GM12891 (cell line): ENCODE results near the gene ETAA1.

Experiments
- DNase-seq: peaks from one replicate; pipeline ENCODE4 v3.0.0; 2011; ENCODE audit warnings: low spot score; ENCODE audit not compliant: insufficient read length
- FAIRE-seq: peaks from 2 replicates; lab custom pipeline; 2011; peaks lifted over from hg19 to GRCh38; lab: Jason Lieb, UNC
- PAX5 ChIP-seq: IDR thresholded peaks from 2 replicates; pipeline ENCODE4 v1.6.1; 2011; ENCODE audit warnings: low read length, moderate library complexity, mild to moderate bottlenecking; ENCODE audit not compliant: insufficient read depth, severe bottlenecking
- POLR2A ChIP-seq: IDR thresholded peaks from 2 replicates; pipeline ENCODE4 v1.6.1; 2011; ENCODE audit warnings: low read depth, low read length, control low read depth
- POLR2AphosphoS5 ChIP-seq: IDR thresholded peaks from 2 replicates; pipeline ENCODE4 v1.6.1; 2011; ENCODE audit warnings: low read depth, low read length, control low read depth
- POU2F2 ChIP-seq: IDR thresholded peaks from 2 replicates; pipeline ENCODE4 v1.6.1; 2011; ENCODE audit warnings: low read depth, mild to moderate bottlenecking, control low read depth, low read length, moderate library complexity
- SPI1 ChIP-seq: IDR thresholded peaks from 2 replicates; pipeline ENCODE4 v1.6.1; 2011; ENCODE audit warnings: low read depth, low read length, control low read depth
- TAF1 ChIP-seq: IDR thresholded peaks from 2 replicates; pipeline ENCODE4 v1.6.1; 2011; ENCODE audit warnings: low read depth, low read length, control low read depth

ETAA1 gene

DNA sequence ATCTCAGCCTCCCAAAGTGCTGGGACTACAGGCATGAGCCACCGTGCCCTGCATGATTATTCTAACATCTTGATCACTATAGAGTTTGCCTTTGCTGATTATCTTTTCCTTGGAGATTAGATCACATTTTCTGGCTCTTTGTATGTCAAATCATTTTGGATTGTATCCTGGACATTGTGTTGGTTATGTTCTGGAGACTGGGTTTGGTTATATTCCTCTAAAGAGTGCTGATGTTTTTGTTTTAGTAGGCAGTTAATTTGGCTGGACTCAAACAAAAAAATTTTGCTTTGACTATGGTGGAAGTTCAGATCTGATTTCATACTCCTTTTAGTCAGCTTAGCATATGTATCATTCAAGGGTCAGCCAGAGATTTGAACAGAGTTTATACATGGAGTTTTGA is 26.4 kb downstream of the ETAA1 start:
- no peak for DNase-seq
- TF ChIP-seq PAX5 (no peak), POU2F2 (no peak), POLR2A (no peak), SPI1 (no peak), TAF1 (no peak), POLR2AphosphoS5 (no peak)
- FAIRE-seq = no peak

DNA sequence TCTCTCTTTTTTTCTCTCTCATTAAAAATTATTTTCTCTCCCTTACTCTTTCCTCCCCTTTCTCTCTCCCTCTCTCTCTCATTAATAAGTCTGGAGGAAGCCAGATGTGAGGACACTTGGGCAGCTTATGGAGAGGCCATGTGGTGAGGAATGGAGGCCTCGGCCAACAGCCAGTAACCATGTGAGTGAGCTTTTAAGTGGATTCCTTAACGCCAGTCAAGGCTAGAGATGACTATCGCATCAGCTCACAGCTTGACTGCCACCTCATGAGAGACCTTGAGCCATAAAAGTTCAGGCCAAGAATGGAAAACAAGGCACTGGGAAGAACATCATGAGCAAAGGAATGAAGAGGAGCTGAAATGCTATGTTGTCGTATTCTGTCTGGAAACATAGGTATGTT is 39.1 kb downstream of the ETAA1 start:
- no peak for FAIRE-seq
- no peak for DNase-seq
- no peak for TF ChIP-seq PAX5
- no peak for TF ChIP-seq SPI1
- TF ChIP-seq POLR2AphosphoS5 = no peak
- no peak for TF ChIP-seq POU2F2
- no peak for TF ChIP-seq TAF1
- TF ChIP-seq POLR2A = no peak

DNA sequence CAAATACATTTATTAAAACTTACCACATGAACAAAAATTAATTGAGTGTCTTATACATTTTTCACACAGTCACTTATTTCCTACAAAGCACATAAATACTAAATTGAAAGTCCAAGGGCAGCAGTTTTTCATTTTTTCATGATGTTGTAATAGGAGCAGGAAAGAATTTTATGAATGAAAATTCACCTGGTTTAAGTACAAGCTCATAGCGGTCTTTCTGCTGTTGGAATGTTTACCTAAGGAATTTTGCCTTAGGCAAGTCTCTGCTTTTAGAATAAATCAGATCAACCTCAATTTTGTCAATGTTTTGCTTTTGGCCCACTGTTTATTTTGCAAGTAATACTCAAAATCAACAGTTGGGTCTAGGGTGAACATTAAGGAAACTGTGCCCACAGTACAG is 40.0 kb downstream of the ETAA1 start:
- no peak for TF ChIP-seq SPI1
- TF ChIP-seq POU2F2 = no peak
- no peak for TF ChIP-seq POLR2A
- TF ChIP-seq PAX5 = no peak
- no peak for TF ChIP-seq POLR2AphosphoS5
- TF ChIP-seq TAF1 = no peak
- no peak for DNase-seq
- no peak for FAIRE-seq

DNA sequence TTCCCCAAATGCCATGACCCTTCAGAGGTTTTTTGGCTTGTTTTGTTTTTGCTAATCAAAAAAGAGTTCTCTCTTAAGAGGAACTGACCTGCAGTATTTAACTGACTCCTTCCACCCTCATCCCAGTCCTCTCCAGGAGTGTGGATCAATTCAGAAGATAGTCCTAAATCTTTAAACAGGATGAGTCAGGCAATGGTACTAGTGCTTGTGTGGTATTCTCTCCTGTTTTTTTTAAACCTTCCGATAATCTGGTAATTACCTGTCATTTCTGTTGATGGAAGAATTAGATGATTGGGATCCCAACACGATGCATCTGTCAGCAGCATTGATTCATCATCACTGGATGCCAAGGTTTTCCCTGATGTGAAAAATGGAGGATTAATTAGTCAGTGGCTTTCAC is 41.2 kb downstream of the ETAA1 start:
- no peak for TF ChIP-seq PAX5
- TF ChIP-seq TAF1 = no peak
- DNase-seq = no peak
- no peak for FAIRE-seq

DNA sequence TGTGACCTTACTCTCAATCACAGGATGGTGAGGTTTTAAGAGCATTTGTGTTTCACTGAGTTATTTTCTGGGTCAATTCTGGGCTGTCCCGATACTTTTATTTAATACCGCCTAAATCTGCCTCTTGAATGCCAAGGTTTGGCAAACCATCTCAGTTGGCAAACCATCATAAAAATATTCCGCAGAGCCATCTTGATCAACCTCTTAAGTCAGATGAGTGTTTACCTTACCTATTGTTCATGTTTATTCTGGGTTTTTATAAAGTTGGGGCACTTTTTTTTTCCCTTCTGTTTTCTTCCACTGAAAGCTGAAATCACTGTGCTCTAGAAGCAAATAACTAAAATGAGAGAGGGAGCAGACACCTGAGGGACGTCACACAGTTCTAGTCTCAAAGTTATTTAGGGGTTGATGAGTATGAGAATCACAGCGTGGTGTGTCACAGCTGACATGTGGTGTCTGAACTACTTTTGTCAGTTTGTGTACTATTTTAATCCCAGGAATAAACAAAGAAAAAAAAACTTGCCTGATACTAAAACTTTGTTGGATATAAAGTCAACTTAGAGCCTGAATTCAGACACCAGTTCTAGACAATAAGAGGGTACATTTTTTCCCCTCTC is 48.6 kb downstream of the ETAA1 start:
- no peak for DNase-seq
- no peak for TF ChIP-seq POLR2AphosphoS5
- no peak for TF ChIP-seq TAF1
- no peak for TF ChIP-seq PAX5
- no peak for TF ChIP-seq POU2F2
- TF ChIP-seq POLR2A = no peak
- no peak for TF ChIP-seq SPI1
- FAIRE-seq = no peak

DNA sequence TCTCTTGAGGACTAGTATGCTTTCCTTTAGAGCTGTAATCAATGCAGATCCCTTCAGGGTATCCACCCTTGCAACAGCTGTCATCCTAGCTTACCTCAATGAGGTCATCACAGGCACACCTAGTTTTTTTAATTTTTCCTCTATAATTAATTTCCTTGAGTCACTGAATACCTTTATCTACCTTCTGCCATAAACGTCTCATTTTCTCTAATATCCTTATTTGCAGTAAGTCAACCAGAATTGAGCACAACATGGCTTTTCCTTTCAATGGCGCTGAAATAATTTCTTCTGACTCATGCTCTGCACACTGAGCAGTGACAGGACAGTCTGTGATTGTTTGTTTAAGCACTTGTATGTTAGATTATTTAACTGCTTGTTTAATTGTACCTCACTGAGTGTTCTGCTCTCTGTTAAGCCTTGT is 49.4 kb downstream of the ETAA1 start:
- TF ChIP-seq TAF1 = no peak
- TF ChIP-seq SPI1 = no peak
- TF ChIP-seq PAX5 = no peak
- no peak for TF ChIP-seq POLR2AphosphoS5
- no peak for TF ChIP-seq POLR2A
- no peak for TF ChIP-seq POU2F2
- DNase-seq (no peak), FAIRE-seq (no peak)

DNA sequence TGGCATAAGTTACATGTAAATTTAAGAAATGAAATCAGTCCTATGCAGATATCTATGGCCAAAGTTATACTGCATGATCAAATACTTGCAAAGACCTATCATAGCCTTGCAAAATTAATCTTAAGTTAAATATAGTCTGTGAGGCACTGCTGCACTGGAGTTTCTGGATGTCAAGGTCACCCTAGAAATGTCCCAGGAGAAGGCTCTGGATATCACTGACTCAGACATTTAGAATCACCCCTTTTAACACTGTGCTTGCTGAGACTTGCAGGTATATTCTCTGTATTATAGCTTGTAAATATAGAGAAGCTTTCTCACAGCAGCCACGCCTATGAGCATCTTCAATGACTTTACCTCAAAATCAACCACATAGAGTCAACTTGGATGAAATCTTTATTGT is 51.5 kb downstream of the ETAA1 start:
- DNase-seq (no peak), FAIRE-seq (no peak)
- TF ChIP-seq PAX5 (no peak), POU2F2 (no peak), TAF1 (no peak), SPI1 (no peak)

DNA sequence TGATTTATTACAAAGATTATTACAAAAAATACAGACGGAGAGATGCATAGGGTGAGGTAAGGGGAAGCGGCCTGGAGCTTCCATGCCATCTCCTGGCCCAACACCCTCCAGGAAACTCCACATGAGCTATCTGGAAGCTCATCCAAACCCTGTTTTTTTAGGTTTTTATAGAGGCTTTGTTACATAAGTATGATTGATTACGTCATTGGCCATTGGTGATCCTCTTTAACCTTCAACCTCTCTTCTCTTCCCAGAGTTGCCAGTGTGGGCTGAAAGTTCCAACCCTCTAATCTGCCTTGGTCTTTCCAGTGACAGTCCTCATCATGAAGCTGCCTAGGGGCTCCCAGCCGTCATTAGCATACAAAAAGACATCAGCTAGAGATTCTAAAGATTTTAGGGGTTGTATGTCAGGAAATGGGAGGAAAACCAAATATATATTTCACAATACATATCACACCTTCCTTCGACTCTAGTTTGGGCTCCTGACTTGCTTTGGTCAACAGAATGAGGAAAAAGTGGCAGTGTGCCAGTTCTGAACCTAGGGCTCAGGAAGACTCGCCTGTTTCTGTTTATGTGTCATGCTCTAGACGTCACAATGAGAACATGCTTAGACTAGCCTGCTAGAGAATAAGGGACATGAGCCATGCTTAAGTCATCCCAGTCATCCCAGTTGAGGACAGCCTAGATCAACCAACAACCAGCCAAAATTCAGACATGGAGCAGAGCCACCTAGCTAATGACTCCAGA is 54.1 kb downstream of the ETAA1 start:
- FAIRE-seq (no peak), DNase-seq (no peak)
- TF ChIP-seq TAF1 = no peak
- TF ChIP-seq POLR2AphosphoS5 = no peak
- TF ChIP-seq SPI1 = no peak
- TF ChIP-seq PAX5 = no peak
- no peak for TF ChIP-seq POU2F2
- no peak for TF ChIP-seq POLR2A

DNA sequence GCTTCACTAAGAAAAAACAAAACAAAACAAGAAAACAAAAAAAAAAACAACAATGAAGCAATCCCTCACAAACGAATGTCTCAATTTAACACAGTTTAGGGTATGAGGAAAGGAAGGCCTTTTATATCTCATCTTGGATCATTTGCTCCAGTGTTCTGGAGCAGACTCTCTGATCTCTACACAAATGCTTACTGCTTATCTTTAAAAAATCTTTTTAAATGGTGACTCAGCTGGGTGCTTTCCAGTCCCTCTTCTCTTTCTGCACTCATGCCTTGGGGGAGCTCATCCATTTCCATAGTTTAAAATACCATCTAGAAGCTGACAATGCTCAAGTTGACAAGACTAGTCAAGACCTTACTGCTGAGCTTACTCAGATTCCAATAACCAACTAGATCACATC is 56.2 kb downstream of the ETAA1 start:
- DNase-seq (no peak), FAIRE-seq (no peak)
- no peak for TF ChIP-seq TAF1
- no peak for TF ChIP-seq POLR2AphosphoS5
- TF ChIP-seq POLR2A = no peak
- TF ChIP-seq SPI1 = no peak
- TF ChIP-seq POU2F2 = no peak
- TF ChIP-seq PAX5 = no peak
